HepG2 (cell line): ENCODE measurements around the gene ARHGAP29. TPM values are rescaled to one million over a fixed set of nuclear protein-coding genes. Genes with fewer than 3 reads are reported as not detected.

ENCODE experiments used
- ARHGAP35 ChIP-seq: sonication (generic); formaldehyde crosslinking; IDR thresholded peaks from 2 replicates; pipeline ENCODE4 v1.9.0; 2022; ENCODE audit warnings: mild to moderate bottlenecking, inconsistent platforms, moderate library complexity, missing genetic modification reagents, borderline replicate concordance
- ETV6 ChIP-seq: sonication (generic); formaldehyde crosslinking; conservative IDR thresholded peaks from 2 replicates; pipeline ENCODE4 v1.4.0; 2020; ENCODE audit warnings: missing genetic modification reagents
- KLF6 ChIP-seq: IDR thresholded peaks from 2 replicates; pipeline ENCODE4 v1.8.0; 2016; ENCODE audit warnings: missing biosample characterization, missing genetic modification reagents
- MTA3 ChIP-seq: sonication (generic); formaldehyde crosslinking; IDR thresholded peaks from 2 replicates; pipeline ENCODE4 v1.4.0; 2020; ENCODE audit warnings: missing genetic modification reagents
- SRY ChIP-seq: sonication (generic); formaldehyde crosslinking; IDR thresholded peaks from 2 replicates; pipeline ENCODE4 v1.8.0; 2022; ENCODE audit warnings: mild to moderate bottlenecking, missing genetic modification reagents
- ZFY ChIP-seq: sonication (generic); formaldehyde crosslinking; IDR thresholded peaks from 2 replicates; pipeline ENCODE4 v1.4.0; 2020; ENCODE audit warnings: missing genetic modification reagents
- ZNF550 ChIP-seq: sonication (generic); formaldehyde crosslinking; IDR thresholded peaks from 2 replicates; pipeline ENCODE4 v1.4.0; 2020; ENCODE audit warnings: mild to moderate bottlenecking, missing genetic modification reagents, borderline replicate concordance
- ZNF629 ChIP-seq: sonication (generic); formaldehyde crosslinking; conservative IDR thresholded peaks from 2 replicates; pipeline ENCODE4 v1.5.0; 2020; ENCODE audit warnings: missing genetic modification reagents
- ZSCAN9 ChIP-seq: IDR thresholded peaks from 2 replicates; pipeline ENCODE4 v1.6.1; 2016; ENCODE audit warnings: borderline replicate concordance
- polyA plus RNA-seq, 8 experiments: library from polyadenylated mRNA; depleted of rRNA in 3 of 8; stranded (reverse) in 7 of 8; unstranded in 1 of 8; fragments of >200 nt; fragmentation: Illumina TruSeq in 4 of 8; extraction: Trizol in 4 of 8; gene quantifications; 2 replicates each; pipeline versions ENCODE4 v1.2.1 to v1.2.3, GENCODE V29; 2011 to 2016; ENCODE audit warnings: low read depth in 4 of 8, missing spikeins in 1 of 8, mixed read lengths in 1 of 8; ENCODE audit not compliant: insufficient read depth in 1 of 8
- total RNA-seq, 5 experiments: library from RNA; depleted of rRNA; stranded (reverse); fragments of >200 nt; fragmentation: Illumina TruSeq; extraction: Trizol; gene quantifications; 2 replicates each; pipeline ENCODE4 v1.2.3, GENCODE V29; 2016; ENCODE audit warnings: low read depth in 1 of 5
- TF ChIP-seq, protein P1 (sequence below): sonication (generic); formaldehyde crosslinking; IDR thresholded peaks from 2 replicates; pipeline ENCODE4 v1.4.0; 2020; ENCODE audit warnings: missing genetic modification reagents
- TF ChIP-seq, protein P2 (sequence below): sonication (generic); formaldehyde crosslinking; IDR thresholded peaks from 2 replicates; pipeline ENCODE4 v1.4.0; 2020; ENCODE audit warnings: missing genetic modification reagents, borderline replicate concordance
- TF ChIP-seq, protein P3 (sequence below): IDR thresholded peaks from 2 replicates; pipeline ENCODE4 v1.6.1; 2018; ENCODE audit warnings: missing genetic modification reagents, mild to moderate bottlenecking, missing compliant biosample characterization
- TF ChIP-seq, protein P4 (sequence below): sonication (generic); formaldehyde crosslinking; IDR thresholded peaks from 2 replicates; pipeline ENCODE4 v1.8.1; 2022; ENCODE audit warnings: mild to moderate bottlenecking, missing genetic modification reagents

ARHGAP29 gene
- total and polyA plus RNA-seq, 2 of the 13 experiments (the other 11 are each of a cell fraction or from before 2014, with no cell fraction given), result 12.8 to 18.3 TPM

DNA sequence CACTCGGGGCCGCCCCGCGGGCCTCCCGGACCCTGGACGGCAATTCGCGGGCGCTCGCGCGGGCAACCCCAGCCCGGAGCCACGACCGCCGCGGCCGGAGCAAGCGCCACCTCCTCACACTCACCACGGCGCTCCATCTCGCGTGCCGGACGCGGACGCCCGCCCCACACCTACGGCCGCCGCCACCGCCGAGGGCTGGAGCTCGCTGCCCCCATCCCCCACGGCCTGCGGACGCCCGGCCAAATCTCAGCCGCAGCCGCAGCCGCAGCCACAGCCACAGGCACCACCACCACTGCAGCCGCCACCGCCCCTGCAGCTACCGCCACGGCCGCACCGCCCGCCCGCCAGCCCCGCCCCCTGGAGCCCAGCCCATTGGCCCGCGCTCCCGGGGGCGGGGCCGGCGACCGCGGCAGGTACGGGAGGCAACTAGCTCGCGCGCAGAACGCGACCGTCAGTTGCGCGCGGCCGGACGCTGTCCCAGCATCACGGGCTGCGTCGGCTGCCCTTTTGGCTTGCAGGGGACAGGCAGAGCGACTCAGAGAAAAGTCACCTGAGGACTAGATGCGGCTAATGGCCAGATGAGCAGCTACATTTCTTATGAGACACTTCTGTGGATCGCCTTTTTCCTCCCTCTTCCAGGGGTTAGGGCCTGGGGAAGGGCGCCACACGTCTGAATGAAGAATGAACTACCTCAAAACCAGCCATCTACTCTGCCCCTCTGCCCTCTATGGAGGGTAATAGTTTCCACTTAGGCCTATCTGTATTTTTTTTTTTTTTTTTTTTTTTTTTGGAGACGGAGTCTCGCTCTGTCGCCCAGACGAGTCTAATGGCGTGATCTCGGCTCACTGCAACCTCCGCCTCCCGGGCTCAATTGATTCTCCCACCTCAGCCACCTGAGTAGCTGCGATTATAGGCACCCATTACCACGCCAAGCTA, at the start of gene ARHGAP29 (continued):
- TF ChIP-seq, protein P1, sequence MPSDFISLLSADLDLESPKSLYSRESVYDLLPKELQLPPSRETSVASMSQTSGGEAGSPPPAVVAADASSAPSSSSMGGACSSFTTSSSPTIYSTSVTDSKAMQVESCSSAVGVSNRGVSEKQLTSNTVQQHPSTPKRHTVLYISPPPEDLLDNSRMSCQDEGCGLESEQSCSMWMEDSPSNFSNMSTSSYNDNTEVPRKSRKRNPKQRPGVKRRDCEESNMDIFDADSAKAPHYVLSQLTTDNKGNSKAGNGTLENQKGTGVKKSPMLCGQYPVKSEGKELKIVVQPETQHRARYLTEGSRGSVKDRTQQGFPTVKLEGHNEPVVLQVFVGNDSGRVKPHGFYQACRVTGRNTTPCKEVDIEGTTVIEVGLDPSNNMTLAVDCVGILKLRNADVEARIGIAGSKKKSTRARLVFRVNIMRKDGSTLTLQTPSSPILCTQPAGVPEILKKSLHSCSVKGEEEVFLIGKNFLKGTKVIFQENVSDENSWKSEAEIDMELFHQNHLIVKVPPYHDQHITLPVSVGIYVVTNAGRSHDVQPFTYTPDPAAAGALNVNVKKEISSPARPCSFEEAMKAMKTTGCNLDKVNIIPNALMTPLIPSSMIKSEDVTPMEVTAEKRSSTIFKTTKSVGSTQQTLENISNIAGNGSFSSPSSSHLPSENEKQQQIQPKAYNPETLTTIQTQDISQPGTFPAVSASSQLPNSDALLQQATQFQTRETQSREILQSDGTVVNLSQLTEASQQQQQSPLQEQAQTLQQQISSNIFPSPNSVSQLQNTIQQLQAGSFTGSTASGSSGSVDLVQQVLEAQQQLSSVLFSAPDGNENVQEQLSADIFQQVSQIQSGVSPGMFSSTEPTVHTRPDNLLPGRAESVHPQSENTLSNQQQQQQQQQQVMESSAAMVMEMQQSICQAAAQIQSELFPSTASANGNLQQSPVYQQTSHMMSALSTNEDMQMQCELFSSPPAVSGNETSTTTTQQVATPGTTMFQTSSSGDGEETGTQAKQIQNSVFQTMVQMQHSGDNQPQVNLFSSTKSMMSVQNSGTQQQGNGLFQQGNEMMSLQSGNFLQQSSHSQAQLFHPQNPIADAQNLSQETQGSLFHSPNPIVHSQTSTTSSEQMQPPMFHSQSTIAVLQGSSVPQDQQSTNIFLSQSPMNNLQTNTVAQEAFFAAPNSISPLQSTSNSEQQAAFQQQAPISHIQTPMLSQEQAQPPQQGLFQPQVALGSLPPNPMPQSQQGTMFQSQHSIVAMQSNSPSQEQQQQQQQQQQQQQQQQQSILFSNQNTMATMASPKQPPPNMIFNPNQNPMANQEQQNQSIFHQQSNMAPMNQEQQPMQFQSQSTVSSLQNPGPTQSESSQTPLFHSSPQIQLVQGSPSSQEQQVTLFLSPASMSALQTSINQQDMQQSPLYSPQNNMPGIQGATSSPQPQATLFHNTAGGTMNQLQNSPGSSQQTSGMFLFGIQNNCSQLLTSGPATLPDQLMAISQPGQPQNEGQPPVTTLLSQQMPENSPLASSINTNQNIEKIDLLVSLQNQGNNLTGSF (CRISPR knock-in tag), result no peak
- 0 out of 2 replicates have a peak, but pooled peaks have one; percentile 26 for TF ChIP-seq ARHGAP35 (CRISPR knock-in tag)
- 0 out of 2 replicates have a peak, but pooled peaks have one; percentile 29 for TF ChIP-seq KLF6 (CRISPR knock-in tag)
- no peak for TF ChIP-seq ZNF629 (CRISPR knock-in tag)
- TF ChIP-seq, protein P2, sequence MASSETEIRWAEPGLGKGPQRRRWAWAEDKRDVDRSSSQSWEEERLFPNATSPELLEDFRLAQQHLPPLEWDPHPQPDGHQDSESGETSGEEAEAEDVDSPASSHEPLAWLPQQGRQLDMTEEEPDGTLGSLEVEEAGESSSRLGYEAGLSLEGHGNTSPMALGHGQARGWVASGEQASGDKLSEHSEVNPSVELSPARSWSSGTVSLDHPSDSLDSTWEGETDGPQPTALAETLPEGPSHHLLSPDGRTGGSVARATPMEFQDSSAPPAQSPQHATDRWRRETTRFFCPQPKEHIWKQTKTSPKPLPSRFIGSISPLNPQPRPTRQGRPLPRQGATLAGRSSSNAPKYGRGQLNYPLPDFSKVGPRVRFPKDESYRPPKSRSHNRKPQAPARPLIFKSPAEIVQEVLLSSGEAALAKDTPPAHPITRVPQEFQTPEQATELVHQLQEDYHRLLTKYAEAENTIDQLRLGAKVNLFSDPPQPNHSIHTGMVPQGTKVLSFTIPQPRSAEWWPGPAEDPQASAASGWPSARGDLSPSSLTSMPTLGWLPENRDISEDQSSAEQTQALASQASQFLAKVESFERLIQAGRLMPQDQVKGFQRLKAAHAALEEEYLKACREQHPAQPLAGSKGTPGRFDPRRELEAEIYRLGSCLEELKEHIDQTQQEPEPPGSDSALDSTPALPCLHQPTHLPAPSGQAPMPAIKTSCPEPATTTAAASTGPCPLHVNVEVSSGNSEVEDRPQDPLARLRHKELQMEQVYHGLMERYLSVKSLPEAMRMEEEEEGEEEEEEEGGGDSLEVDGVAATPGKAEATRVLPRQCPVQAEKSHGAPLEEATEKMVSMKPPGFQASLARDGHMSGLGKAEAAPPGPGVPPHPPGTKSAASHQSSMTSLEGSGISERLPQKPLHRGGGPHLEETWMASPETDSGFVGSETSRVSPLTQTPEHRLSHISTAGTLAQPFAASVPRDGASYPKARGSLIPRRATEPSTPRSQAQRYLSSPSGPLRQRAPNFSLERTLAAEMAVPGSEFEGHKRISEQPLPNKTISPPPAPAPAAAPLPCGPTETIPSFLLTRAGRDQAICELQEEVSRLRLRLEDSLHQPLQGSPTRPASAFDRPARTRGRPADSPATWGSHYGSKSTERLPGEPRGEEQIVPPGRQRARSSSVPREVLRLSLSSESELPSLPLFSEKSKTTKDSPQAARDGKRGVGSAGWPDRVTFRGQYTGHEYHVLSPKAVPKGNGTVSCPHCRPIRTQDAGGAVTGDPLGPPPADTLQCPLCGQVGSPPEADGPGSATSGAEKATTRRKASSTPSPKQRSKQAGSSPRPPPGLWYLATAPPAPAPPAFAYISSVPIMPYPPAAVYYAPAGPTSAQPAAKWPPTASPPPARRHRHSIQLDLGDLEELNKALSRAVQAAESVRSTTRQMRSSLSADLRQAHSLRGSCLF (CRISPR knock-in tag), result no peak
- no peak for TF ChIP-seq ETV6 (CRISPR knock-in tag)
- no peak for TF ChIP-seq ZNF550 (CRISPR knock-in tag)
- peak; percentile 60 for TF ChIP-seq ZFY (CRISPR knock-in tag)
- no peak for TF ChIP-seq ZSCAN9 (CRISPR knock-in tag)
- TF ChIP-seq MTA3 (CRISPR knock-in tag), result no peak
- TF ChIP-seq, protein P3, sequence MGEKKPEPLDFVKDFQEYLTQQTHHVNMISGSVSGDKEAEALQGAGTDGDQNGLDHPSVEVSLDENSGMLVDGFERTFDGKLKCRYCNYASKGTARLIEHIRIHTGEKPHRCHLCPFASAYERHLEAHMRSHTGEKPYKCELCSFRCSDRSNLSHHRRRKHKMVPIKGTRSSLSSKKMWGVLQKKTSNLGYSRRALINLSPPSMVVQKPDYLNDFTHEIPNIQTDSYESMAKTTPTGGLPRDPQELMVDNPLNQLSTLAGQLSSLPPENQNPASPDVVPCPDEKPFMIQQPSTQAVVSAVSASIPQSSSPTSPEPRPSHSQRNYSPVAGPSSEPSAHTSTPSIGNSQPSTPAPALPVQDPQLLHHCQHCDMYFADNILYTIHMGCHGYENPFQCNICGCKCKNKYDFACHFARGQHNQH (CRISPR knock-in tag), result no peak
- TF ChIP-seq SRY (CRISPR knock-in tag), result 0 out of 2 replicates have a peak, but pooled peaks have one; percentile 39
- TF ChIP-seq, protein P4, sequence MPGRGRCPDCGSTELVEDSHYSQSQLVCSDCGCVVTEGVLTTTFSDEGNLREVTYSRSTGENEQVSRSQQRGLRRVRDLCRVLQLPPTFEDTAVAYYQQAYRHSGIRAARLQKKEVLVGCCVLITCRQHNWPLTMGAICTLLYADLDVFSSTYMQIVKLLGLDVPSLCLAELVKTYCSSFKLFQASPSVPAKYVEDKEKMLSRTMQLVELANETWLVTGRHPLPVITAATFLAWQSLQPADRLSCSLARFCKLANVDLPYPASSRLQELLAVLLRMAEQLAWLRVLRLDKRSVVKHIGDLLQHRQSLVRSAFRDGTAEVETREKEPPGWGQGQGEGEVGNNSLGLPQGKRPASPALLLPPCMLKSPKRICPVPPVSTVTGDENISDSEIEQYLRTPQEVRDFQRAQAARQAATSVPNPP (CRISPR knock-in tag), result peak; percentile 41; the same call in 1 of the 2 replicates
